SK-N-SH treated with all-trans-retinoic acid at 6 μM for 48 hours (cell line): ENCODE measurements around the gene CD200R1L.

Source experiments
- ATAC-seq: fragments of 200-7000 bp; cut with Tn5 transposase; 3 replicates; pipeline ENCODE4 v1.9.1; 2020; ENCODE audit warnings: mild to moderate bottlenecking, moderate library complexity
- ARNTL ChIP-seq: fragments of 450-650 bp; formaldehyde crosslinking; IDR thresholded peaks from 2 replicates; pipeline ENCODE4 v1.5.0; 2020; ENCODE audit warnings: low read depth, mild to moderate bottlenecking, moderate library complexity, borderline replicate concordance
- BACH2 ChIP-seq: fragments of 250-450 bp; sonication (Bioruptor Pico); IDR thresholded peaks from 2 replicates; pipeline ENCODE4 v1.9.0; 2021; ENCODE audit warnings: mild to moderate bottlenecking, borderline replicate concordance
- CREB5 ChIP-seq: fragments of 250-450 bp; sonication (Bioruptor Pico); IDR thresholded peaks from 2 replicates; pipeline ENCODE4 v1.5.1; 2020; ENCODE audit warnings: low read depth, mild to moderate bottlenecking, moderate library complexity
- CSDC2 ChIP-seq: fragments of 250-450 bp; sonication (Bioruptor Pico); IDR thresholded peaks from 2 replicates; pipeline ENCODE4 v1.5.0; 2020; ENCODE audit warnings: mild to moderate bottlenecking, moderate library complexity
- CSRNP3 ChIP-seq: fragments of 250-450 bp; sonication (Bioruptor Pico); IDR thresholded peaks from 2 replicates; pipeline ENCODE4 v1.5.1; 2021; ENCODE audit warnings: mild to moderate bottlenecking, moderate library complexity
- ESRRG ChIP-seq: fragments of 250-450 bp; sonication (Bioruptor Pico); IDR thresholded peaks from 2 replicates; pipeline ENCODE4 v1.6.1; 2021; ENCODE audit warnings: mild to moderate bottlenecking
- GLIS3 ChIP-seq: fragments of 250-450 bp; sonication (Bioruptor Pico); IDR thresholded peaks from 2 replicates; pipeline ENCODE4 v1.5.0; 2020; ENCODE audit warnings: mild to moderate bottlenecking, moderate library complexity
- ISL1 ChIP-seq: fragments of 250-450 bp; sonication (Bioruptor Pico); IDR thresholded peaks from 2 replicates; pipeline ENCODE4 v2.1.2; 2022; ENCODE audit warnings: mild to moderate bottlenecking, moderate library complexity
- OSR1 ChIP-seq: fragments of 250-450 bp; sonication (Bioruptor Pico); IDR thresholded peaks from 2 replicates; pipeline ENCODE4 v1.8.0; 2022; ENCODE audit warnings: moderate library complexity, mild to moderate bottlenecking, inconsistent platforms
- PATZ1 ChIP-seq: fragments of 250-450 bp; sonication (Bioruptor Pico); IDR thresholded peaks from 2 replicates; pipeline ENCODE4 v1.8.0; 2020; ENCODE audit warnings: mild to moderate bottlenecking, moderate library complexity, borderline replicate concordance
- POU6F1 ChIP-seq: fragments of 250-450 bp; sonication (Bioruptor Pico); IDR thresholded peaks from 2 replicates; pipeline ENCODE4 v1.8.0; 2021; ENCODE audit warnings: low read depth, mild to moderate bottlenecking, moderate library complexity, borderline replicate concordance
- RARB ChIP-seq: fragments of 250-450 bp; sonication (Bioruptor Pico); IDR thresholded peaks from 2 replicates; pipeline ENCODE4 v1.8.0; 2021; ENCODE audit warnings: mild to moderate bottlenecking, moderate library complexity
- SNAI2 ChIP-seq: fragments of 250-450 bp; sonication (Bioruptor Pico); IDR thresholded peaks from 2 replicates; pipeline ENCODE4 v1.5.0; 2020; ENCODE audit warnings: mild to moderate bottlenecking, moderate library complexity
- TCF4 ChIP-seq: fragments of 250-450 bp; sonication (Bioruptor Pico); IDR thresholded peaks from 2 replicates; pipeline ENCODE4 v1.8.0; 2021; ENCODE audit warnings: mild to moderate bottlenecking, moderate library complexity, borderline replicate concordance
- TOX ChIP-seq: fragments of 250-450 bp; sonication (Bioruptor Pico); IDR thresholded peaks from 2 replicates; pipeline ENCODE4 v1.8.0; 2021; ENCODE audit warnings: mild to moderate bottlenecking, moderate library complexity, borderline replicate concordance
- TSHZ2 ChIP-seq: fragments of 250-450 bp; sonication (Bioruptor Pico); IDR thresholded peaks from 2 replicates; pipeline ENCODE4 v1.5.0; 2020; ENCODE audit warnings: mild to moderate bottlenecking, moderate library complexity
- ZC3H10 ChIP-seq: fragments of 250-450 bp; sonication (Bioruptor Pico); IDR thresholded peaks from 2 replicates; pipeline ENCODE4 v1.5.1; 2021; ENCODE audit warnings: mild to moderate bottlenecking, moderate library complexity
- ZFP30 ChIP-seq: fragments of 450-650 bp; formaldehyde crosslinking; IDR thresholded peaks from 2 replicates; pipeline ENCODE4 v1.5.0; 2022; ENCODE audit warnings: mild to moderate bottlenecking, moderate library complexity
- ZNF565 ChIP-seq: fragments of 450-650 bp; formaldehyde crosslinking; conservative IDR thresholded peaks from 2 replicates; pipeline ENCODE4 v1.5.0; 2020; ENCODE audit warnings: low read depth, mild to moderate bottlenecking, moderate library complexity
- ZNF70 ChIP-seq: fragments of 450-650 bp; formaldehyde crosslinking; IDR thresholded peaks from 2 replicates; pipeline ENCODE4 v1.5.0; 2020; ENCODE audit warnings: mild to moderate bottlenecking, moderate library complexity
- ZNF8 ChIP-seq: fragments of 450-650 bp; formaldehyde crosslinking; IDR thresholded peaks from 2 replicates; pipeline ENCODE4 v1.5.0; 2020; ENCODE audit warnings: mild to moderate bottlenecking, moderate library complexity

Gene CD200R1L

GRCh38 chr3:112881891-112882290 lies 35.2 kb upstream of the CD200R1L start (continued):
- TF ChIP-seq TSHZ2 (CRISPR knock-in tag) (no peak), TOX (CRISPR knock-in tag) (no peak), CREB5 (CRISPR knock-in tag) (no peak), PATZ1 (CRISPR knock-in tag) (no peak), ISL1 (no peak), TCF4 (CRISPR knock-in tag) (no peak), ZNF70 (no peak), ZFP30 (CRISPR knock-in tag) (no peak), RARB (no peak), ESRRG (CRISPR knock-in tag) (no peak)

- TF ChIP-seq CSDC2 (CRISPR knock-in tag) = no peak
- TF ChIP-seq PATZ1 (CRISPR knock-in tag) = no peak
- TF ChIP-seq ISL1 = no peak
- TF ChIP-seq OSR1 (CRISPR knock-in tag) = no peak
- no peak for TF ChIP-seq GLIS3 (CRISPR knock-in tag)
- no peak for ATAC-seq
Measured at GRCh38 chr3:112875561-112875960, 28.9 kb upstream of the CD200R1L start.

- no peak for ATAC-seq
- TF ChIP-seq SNAI2 (CRISPR knock-in tag) (no peak), ESRRG (CRISPR knock-in tag) (no peak), TCF4 (CRISPR knock-in tag) (no peak), ZC3H10 (CRISPR knock-in tag) (no peak), BACH2 (CRISPR knock-in tag) (no peak), TOX (CRISPR knock-in tag) (no peak), POU6F1 (CRISPR knock-in tag) (no peak), ARNTL (CRISPR knock-in tag) (no peak), ZNF8 (no peak), CSRNP3 (no peak), PATZ1 (CRISPR knock-in tag) (no peak), RARB (no peak), ZNF565 (CRISPR knock-in tag) (no peak)
Measured at GRCh38 chr3:112874725-112875124, 28.1 kb upstream of the CD200R1L start.
